ENCODE measurements around the gene OR51E2.
"Not testable (repeated sequence)": the region's sequence is repeated elsewhere in the genome, so short reads cannot be mapped to it uniquely, and the experiment has no call there.

OR51E2 gene

DNA sequence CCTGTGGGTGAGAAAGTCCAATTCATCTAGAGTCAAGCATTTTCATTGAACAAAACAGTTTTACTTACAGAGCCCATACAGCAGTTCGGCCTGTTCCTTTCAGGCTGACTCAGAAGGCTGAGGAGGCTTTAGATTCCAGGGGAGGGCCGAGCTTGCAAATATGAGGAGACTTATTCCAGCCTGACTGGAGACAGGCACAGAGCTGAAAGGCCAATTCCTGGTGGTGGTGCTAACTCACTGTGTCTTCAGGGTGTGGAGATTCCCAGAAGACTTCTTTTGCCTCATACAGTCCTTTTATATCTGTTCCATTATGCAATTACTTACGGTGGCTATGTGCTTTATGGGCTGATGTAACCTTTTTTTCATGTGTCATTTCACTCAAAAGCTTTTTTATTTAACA lies at the start of gene OR51E2:
OR51E2 (minus strand) TSS at position 269 of the 400 bp plus-strand sequence. CDS start 15,142 bp downstream, outside the sequence.
- DNase-seq, result no peak

DNA sequence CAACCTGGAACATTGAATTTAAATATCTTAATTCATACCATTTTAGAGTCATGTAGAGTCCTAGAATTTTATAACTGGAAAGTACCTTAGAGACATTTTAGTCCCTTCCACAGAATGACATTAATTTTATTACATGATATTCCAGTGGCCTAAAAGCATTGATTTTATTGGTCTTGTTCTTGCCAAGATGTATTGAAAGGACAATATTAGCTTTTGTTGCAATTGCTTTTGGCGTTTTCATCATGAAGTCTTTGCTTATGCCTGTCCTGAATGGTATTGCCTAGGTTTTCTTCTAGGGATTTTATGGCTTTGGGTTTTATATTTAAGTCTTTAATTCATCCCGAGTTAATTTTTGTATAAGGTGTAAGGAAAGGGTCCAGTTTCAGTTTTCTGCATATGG lies 43.1 kb upstream of the OR51E2 start:
- DNase-seq, result no peak

DNA sequence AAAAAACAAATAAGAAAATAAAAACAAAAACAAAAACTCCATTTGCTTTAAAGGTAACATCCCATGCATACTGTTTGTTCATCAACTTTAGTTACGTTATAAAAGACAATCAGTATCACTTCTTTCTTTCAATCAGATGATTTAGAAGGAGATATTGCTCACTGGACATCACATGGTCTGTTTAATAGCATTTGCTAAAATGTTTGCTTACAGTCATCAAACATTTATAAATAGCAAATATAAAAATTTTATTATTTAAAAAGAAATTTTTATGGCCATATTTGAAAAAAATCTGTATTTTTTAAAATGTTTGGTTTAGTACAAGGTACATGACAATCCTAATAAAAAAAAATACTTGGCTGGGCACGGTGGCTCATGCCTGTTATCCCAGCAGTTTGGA lies 29.5 kb upstream of the OR51E2 start:
- no peak for DNase-seq

GRCh38 chr11:4722616-4723534 lies 25.2 kb upstream of the OR51E2 start:
- DNase-seq, result not testable (repeated sequence)

GRCh38 chr11:4714300-4714699 lies 16.6 kb upstream of the OR51E2 start:
- no peak for DNase-seq

GRCh38 chr11:4713241-4713640 lies 15.6 kb upstream of the OR51E2 start:
- no peak for DNase-seq

GRCh38 chr11:4704790-4705334 lies 7.2 kb upstream of the OR51E2 start:
- no peak for DNase-seq

GRCh38 chr11:4704054-4704789 lies 6.6 kb upstream of the OR51E2 start, which contains the start of gene MMP26:
MMP26 (plus strand) TSS chr11:4704784.
- peak; percentile 95 for DNase-seq

- no peak for DNase-seq
These were observed 2.8 kb upstream of the OR51E2 start for GRCh38 chr11:4700436-4700820.

- no peak for DNase-seq
These were observed 2.2 kb upstream of the OR51E2 start for GRCh38 chr11:4699697-4700435.

GRCh38 chr11:4695442-4695841 lies 2.2 kb downstream of the OR51E2 start:
- no peak for DNase-seq

- DNase-seq, result no peak
These were observed 12.9 kb downstream of the OR51E2 start for GRCh38 chr11:4684631-4685285.

DNA sequence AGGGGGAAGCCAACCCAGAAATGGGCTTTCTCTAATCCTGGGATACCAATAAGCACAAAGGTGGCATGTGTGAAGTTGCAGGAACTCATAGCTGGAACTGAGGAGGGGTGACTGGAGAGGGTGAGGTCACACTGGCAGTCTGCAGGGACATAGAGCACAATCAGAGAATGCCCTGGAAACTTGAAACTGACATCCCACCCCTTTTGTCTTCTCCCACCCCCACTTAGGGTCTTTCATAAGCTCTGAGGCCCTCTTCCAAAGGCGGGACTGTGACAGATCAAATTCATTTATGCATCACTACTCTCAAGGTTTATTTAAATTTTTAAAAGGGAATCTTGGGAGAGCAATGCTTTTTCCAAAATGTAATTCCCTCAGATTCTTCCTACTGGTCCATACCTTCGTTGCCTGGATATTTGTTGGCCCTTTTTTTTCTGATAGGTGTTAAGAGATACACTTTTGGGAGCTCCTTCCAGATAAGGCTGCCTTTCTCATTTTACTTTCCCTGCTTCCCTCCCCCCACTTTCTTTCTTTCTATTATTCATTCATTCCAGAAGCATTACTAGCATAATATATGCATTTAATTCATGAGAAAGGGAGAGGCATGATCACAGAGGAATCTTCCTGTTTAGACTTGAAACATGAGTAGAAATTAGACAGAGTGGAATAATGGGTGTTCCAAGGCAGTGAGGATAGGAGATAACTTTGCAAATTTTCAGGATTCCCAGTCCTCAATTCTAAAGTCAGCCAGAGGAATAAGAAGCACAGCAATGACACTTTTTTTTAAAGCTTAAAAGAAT lies 14.8 kb downstream of the OR51E2 start:
- DNase-seq, result no peak

DNA sequence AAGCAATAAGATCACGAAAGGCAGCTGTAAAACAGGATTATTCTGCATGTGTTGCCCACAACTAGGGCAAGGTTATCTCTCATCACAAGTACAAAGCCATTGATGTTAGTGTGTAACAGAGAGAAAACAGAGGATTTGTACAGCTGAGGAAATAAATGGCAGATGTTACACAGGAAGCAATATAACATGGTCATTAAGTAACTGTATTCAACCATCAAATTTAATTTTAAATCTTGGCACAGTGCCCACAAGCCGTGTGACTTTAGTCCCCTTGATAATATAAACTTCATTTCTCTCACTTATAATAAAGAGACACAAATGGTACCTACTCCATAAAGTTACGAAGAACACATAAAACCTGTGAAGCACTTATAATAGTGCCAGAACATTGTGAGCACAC lies 17.3 kb downstream of the OR51E2 start:
- DNase-seq, result no peak

DNA sequence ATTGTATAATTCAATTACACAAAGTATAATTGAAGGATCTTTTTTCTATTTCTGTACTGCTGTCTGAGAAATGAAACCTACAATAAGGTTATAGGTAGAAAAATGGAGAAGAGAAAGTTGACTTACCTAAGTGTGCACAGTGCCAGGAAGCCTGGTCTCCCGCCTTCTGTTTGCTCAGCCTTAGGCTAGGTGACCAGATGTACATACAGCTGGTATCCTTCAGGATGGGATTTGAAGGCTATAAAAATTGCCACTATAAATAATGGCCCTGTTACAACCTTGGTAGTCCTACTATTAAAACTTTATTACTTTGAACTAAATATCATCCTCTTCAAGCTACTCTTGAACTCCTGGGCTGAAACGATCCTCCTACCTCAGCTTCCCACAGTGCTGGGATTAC lies 19.7 kb downstream of the OR51E2 start:
- no peak for DNase-seq

- DNase-seq, result no peak
These were observed 23.9 kb downstream of the OR51E2 start for GRCh38 chr11:4673781-4674180.

GRCh38 chr11:4672470-4672869 lies 25.2 kb downstream of the OR51E2 start:
- DNase-seq, result no peak

GRCh38 chr11:4671741-4672140 lies 25.9 kb downstream of the OR51E2 start:
- DNase-seq, result no peak

DNA sequence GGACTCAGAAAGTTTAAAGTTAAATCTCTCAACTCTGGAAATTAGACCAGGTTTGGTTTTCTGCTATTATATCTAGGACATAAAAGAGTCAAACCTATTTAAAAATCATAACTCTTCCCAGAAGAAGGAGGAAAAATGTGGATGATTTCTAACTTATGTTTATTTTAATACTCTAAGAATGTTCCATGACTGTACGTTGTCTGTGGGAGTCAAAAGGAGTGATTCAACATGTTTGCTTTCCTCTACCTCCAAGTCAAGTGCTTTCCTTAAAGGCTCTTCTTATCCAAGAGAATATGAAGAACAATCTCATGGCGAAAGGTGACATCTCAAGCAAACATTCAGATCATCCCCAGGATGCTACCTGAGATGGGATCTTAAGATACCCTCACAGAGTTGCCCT lies 32.2 kb downstream of the OR51E2 start:
- DNase-seq, result no peak

DNA sequence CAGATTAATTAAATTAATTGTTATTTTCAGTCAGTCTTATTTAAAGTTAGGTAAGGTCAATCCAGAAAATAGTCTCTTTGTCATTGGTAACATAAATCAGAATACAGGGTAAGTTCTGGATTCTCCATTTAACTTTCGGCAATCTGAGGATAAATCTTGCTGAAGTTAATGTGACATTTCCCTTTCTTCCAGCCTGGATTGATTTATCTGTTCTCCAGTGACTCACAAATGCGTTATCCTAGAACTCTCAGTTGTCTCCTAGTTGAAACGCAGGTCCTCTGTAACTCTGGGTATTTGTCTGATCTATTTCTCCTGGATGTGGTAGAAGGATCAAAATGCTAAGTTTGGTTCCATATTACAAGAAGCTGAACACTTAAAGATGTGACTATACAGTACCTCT lies 32.9 kb downstream of the OR51E2 start:
- DNase-seq, result no peak

GRCh38 chr11:4664183-4664582 lies 33.5 kb downstream of the OR51E2 start:
- no peak for DNase-seq

DNA sequence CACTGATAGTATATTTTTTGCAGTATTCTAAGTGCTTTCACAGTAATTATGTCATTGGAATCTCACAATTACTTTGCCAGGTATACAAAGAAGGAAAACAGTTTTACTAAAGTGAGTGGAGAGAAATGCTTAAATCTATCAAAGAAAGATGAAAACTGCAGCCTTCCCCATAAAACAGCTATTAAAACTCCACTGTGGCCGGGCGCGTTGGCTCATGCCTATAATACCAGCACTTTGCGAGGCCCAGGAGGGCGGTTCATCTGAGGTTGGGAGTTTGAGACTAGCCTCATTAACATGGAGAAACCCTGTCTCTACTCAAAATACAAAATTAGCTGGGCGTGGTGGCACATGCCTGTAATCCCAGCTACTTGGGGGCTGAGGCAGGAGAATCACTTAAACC lies 34.8 kb downstream of the OR51E2 start:
- no peak for DNase-seq

All from NCI-H187 treated with DMSO at 0.1 percent for 48 hours (cell line).